ENCODE measurements around the gene EBNA1BP2. TPM values are rescaled to one million over a fixed set of nuclear protein-coding genes. Genes with fewer than 3 reads are reported as not detected.

Gene EBNA1BP2
- total RNA-seq, 1 experiment from 2014 or later = 169 TPM

DNA sequence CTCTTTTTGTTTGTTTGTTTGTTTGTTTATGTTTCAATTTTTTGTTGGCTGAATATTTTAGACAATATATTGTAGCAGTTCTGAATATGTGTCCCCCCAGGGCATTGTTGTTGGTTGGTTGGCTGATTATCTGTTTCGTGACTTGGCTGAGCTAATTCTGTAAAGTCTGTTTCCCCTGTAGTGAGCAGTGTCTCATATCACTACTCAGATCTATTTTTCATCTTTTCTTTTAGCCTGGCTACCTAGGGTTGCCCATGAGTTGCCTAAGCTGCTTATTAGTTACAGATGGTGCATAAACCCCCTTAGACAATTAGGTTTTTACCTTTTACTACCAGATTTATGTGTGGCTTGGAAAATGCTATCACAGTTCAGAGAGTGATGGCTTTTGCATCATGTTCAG lies 32.3 kb upstream of the EBNA1BP2 start:
- no peak for DNase-seq (ENCODE audit: low spot score)
- no TSS peak for BruUV-seq (replicated peaks)
- ChIA-PET POLR2A (ENCODE audit: low non-redundant PET) (no interaction called here), CTCF (no interaction called here)
- H3K27ac ChIP-seq (ENCODE audit: low read depth, low read length, poor library complexity, severe bottlenecking) = no peak overlapping the region
- no peak overlapping the region for H3K4me3 ChIP-seq (ENCODE audit: low read depth, low read length, poor library complexity, severe bottlenecking)
- H3K4me1 ChIP-seq (ENCODE audit: insufficient read depth, low read length, poor library complexity, severe bottlenecking) = peaks cover 33% of the 10 kb centered on the region
- no peaks in the 10 kb centered on the region for H3K9me3 ChIP-seq (ENCODE audit: low read depth, low read length, poor library complexity, severe bottlenecking)
- intact Hi-C loops (cut with micrococcal nuclease; ENCODE audit: unreplicated experiment) = no loop called here
- H3K36me3 ChIP-seq (ENCODE audit: insufficient read depth, low read length, poor library complexity, severe bottlenecking) = no peaks in the 10 kb centered on the region
- TF ChIP-seq, protein P1, sequence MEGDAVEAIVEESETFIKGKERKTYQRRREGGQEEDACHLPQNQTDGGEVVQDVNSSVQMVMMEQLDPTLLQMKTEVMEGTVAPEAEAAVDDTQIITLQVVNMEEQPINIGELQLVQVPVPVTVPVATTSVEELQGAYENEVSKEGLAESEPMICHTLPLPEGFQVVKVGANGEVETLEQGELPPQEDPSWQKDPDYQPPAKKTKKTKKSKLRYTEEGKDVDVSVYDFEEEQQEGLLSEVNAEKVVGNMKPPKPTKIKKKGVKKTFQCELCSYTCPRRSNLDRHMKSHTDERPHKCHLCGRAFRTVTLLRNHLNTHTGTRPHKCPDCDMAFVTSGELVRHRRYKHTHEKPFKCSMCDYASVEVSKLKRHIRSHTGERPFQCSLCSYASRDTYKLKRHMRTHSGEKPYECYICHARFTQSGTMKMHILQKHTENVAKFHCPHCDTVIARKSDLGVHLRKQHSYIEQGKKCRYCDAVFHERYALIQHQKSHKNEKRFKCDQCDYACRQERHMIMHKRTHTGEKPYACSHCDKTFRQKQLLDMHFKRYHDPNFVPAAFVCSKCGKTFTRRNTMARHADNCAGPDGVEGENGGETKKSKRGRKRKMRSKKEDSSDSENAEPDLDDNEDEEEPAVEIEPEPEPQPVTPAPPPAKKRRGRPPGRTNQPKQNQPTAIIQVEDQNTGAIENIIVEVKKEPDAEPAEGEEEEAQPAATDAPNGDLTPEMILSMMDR (conservative IDR thresholded peaks at IDR 0.05; ENCODE audit: low read depth, low read length) = no peak
- no peak for TF ChIP-seq EZH2 (IDR thresholded peaks at IDR 0.05; ENCODE audit: borderline replicate concordance, low read depth, low read length, poor library complexity, severe bottlenecking)
- H3K27me3 ChIP-seq (replicated peaks; ENCODE audit: insufficient read depth, low read depth, low read length, poor library complexity) = no peaks in the 10 kb centered on the region

DNA sequence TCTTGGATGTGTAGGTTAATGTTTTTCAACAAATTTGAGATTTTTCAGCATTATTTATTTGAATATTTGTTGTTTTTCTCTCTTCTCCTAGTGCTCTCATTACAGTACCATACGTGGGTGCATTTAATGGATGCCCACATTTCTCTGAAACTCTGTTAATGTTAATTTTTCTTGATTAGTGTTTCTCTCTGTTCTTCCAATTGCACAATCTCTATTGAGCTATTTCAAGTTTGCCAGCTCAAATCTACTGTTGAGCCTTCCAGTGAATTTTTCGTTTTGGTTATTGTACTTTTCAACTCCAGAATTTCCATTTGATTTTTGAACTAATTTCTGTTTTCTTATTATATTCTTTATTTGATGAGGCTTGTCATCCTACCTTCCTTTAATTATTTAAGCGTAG lies 31.8 kb upstream of the EBNA1BP2 start:
- intact Hi-C loops (cut with micrococcal nuclease; ENCODE audit: unreplicated experiment) = no loop called here
- no TSS peak for BruUV-seq (replicated peaks)
- Histone ChIP-seq H3K4me3 (ENCODE audit: low read depth, low read length, poor library complexity, severe bottlenecking) (no peak overlapping the region), H3K4me1 (ENCODE audit: insufficient read depth, low read length, poor library complexity, severe bottlenecking) (peaks cover 33% of the 10 kb centered on the region), H3K27me3 (replicated peaks; ENCODE audit: insufficient read depth, low read depth, low read length, poor library complexity) (no peaks in the 10 kb centered on the region), H3K9me3 (ENCODE audit: low read depth, low read length, poor library complexity, severe bottlenecking) (no peaks in the 10 kb centered on the region), H3K36me3 (ENCODE audit: insufficient read depth, low read length, poor library complexity, severe bottlenecking) (no peaks in the 10 kb centered on the region), H3K27ac (ENCODE audit: low read depth, low read length, poor library complexity, severe bottlenecking) (no peak overlapping the region)
- DNase-seq (ENCODE audit: low spot score) = no peak
- TF ChIP-seq EZH2 (IDR thresholded peaks at IDR 0.05; ENCODE audit: borderline replicate concordance, low read depth, low read length, poor library complexity, severe bottlenecking) = no peak
- TF ChIP-seq, protein P1 (conservative IDR thresholded peaks at IDR 0.05; ENCODE audit: low read depth, low read length) = no peak
- ChIA-PET POLR2A (ENCODE audit: low non-redundant PET) (no interaction called here), CTCF (no interaction called here)

DNA sequence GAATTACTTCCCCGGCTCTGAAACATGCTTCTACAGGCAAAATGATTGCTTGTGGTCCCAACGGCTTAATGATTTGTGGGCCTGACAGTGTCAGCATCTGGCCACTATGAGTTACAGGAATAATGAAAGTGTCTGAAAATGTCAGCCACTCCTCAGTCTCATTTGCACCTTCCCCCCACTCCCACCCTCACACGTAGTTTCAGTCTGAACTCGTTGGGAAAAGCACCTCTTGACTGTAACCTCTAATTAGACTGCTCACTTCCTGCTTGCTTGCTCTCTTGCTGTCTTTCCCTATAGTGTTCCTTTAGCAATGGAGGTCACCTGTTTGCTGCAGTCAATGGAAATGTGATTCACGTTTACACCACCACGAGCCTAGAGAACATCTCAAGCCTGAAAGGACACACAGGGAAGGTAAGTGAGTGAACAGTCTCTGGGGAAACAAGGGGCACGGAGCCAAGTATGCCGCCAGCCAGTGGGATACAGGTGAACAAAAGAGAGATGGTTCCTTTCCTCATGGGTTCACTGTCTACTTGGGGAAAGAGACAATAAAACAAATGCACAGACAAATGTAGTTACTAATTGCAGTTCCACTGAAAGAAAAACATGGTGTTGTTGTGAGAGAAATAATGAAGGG lies 27.1 kb upstream of the EBNA1BP2 start:
- H3K27ac ChIP-seq (ENCODE audit: low read depth, low read length, poor library complexity, severe bottlenecking) = no peak overlapping the region
- ChIA-PET CTCF (no interaction called here), POLR2A (ENCODE audit: low non-redundant PET) (no interaction called here)
- H3K27me3 ChIP-seq (replicated peaks; ENCODE audit: insufficient read depth, low read depth, low read length, poor library complexity) = no peaks in the 10 kb centered on the region
- no peak overlapping the region for H3K4me3 ChIP-seq (ENCODE audit: low read depth, low read length, poor library complexity, severe bottlenecking)
- H3K36me3 ChIP-seq (ENCODE audit: insufficient read depth, low read length, poor library complexity, severe bottlenecking) = no peaks in the 10 kb centered on the region
- TF ChIP-seq, protein P1 (conservative IDR thresholded peaks at IDR 0.05; ENCODE audit: low read depth, low read length) = no peak
- no peak for TF ChIP-seq EZH2 (IDR thresholded peaks at IDR 0.05; ENCODE audit: borderline replicate concordance, low read depth, low read length, poor library complexity, severe bottlenecking)
- no peaks in the 10 kb centered on the region for H3K4me1 ChIP-seq (ENCODE audit: insufficient read depth, low read length, poor library complexity, severe bottlenecking)
- no peak for DNase-seq (ENCODE audit: low spot score)
- no TSS peak for BruUV-seq (replicated peaks)
- intact Hi-C loops (cut with micrococcal nuclease; ENCODE audit: unreplicated experiment) = no loop called here
- no peaks in the 10 kb centered on the region for H3K9me3 ChIP-seq (ENCODE audit: low read depth, low read length, poor library complexity, severe bottlenecking)

Data from A673 (cell line).